Activated T-cell treated with anti-CD3 and anti-CD28 coated beads, Interleukin-2, amount 50 U/mL, for 72 hours (primary cell): Measurements from ENCODE around the gene FSTL4. TPM values are rescaled to one million over a fixed set of nuclear protein-coding genes. Genes with fewer than 3 reads are reported as not detected.

Source experiments
- ATAC-seq, 2 donors: fragments of 150-1000 bp; cut with Tn5 transposase; replicated peaks in 1 of 2; 2 replicates each; pipeline ENCODE4 v1.10.0; 2021; ENCODE audit warnings: moderate library complexity in 2 of 2, mild to moderate bottlenecking in 1 of 2
- DNase-seq, 2 donors: peaks; one replicate each; pipeline ENCODE4 v3.0.0; 2021 to 2022; ENCODE audit warnings: mixed read lengths in 1 of 2
- H3K27ac Mint-ChIP-seq: one replicate; pipeline ENCODE4 v1.8.0; 2022; ENCODE audit warnings: mild to moderate bottlenecking, moderate library complexity, mixed read lengths
- H3K27me3 Mint-ChIP-seq: one replicate; pipeline ENCODE4 v1.8.0; 2022; ENCODE audit warnings: low read depth, mixed read lengths
- H3K36me3 Mint-ChIP-seq, 2 donors: one replicate each; pipeline ENCODE4 v1.8.0; 2022; ENCODE audit warnings: mixed read lengths in 2 of 2, mild to moderate bottlenecking in 1 of 2; ENCODE audit not compliant: insufficient read depth in 2 of 2
- H3K4me1 Mint-ChIP-seq: one replicate; pipeline ENCODE4 v1.8.0; 2022; ENCODE audit warnings: low read depth, mixed read lengths
- H3K4me3 Mint-ChIP-seq, 2 donors: one replicate each; pipeline ENCODE4 v1.8.0; 2022; ENCODE audit warnings: mild to moderate bottlenecking in 2 of 2, mixed read lengths in 2 of 2, moderate library complexity in 2 of 2
- H3K9me3 Mint-ChIP-seq, 2 donors: one replicate each; pipeline ENCODE4 v1.8.0; 2022; ENCODE audit warnings: mixed read lengths in 2 of 2
- total RNA-seq, 2 donors: library from RNA; stranded (reverse); gene quantifications; one replicate each; pipeline ENCODE4 v1.2.3, GENCODE V29; 2022

Gene FSTL4
- total RNA-seq, 2 donors from 2014 or later, result not detected

DNA sequence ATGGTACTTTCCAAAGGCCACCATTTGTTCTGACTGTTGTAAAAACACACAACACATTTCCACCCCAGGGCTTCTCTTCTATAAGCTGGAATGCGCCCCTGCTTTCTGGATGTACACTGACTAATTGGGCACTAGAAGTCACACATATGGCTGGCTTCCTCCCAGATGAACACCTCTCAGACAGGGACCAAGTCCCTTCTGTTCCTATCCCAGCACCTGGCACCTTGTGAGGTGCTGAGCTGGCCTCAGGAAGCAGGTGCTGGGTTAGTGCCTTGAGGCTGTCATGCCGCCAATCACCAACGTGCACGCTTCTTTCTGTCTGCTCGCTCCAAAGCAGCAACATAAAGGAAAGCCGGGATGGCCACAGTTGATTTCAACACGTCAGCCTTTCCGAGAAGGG, 93.2 kb downstream of the FSTL4 start:
- peaks cover 27% of the 10 kb centered on the region for H3K27me3 Mint-ChIP-seq
- H3K36me3 Mint-ChIP-seq, result no peaks in the 10 kb centered on the region
- ATAC-seq, result no peak
- no peak for DNase-seq
- H3K4me1 Mint-ChIP-seq, result no peaks in the 10 kb centered on the region
- no peak overlapping the region for H3K27ac Mint-ChIP-seq
- H3K4me3 Mint-ChIP-seq, result no peak overlapping the region
- no peaks in the 10 kb centered on the region for H3K9me3 Mint-ChIP-seq

- H3K27ac Mint-ChIP-seq, result no peak overlapping the region
- no peaks in the 10 kb centered on the region for H3K4me1 Mint-ChIP-seq
- no peaks in the 10 kb centered on the region for H3K36me3 Mint-ChIP-seq
- H3K4me3 Mint-ChIP-seq, result no peak overlapping the region
- ATAC-seq, result no peak
- H3K9me3 Mint-ChIP-seq, result no peaks in the 10 kb centered on the region
- peaks cover 17% of the 10 kb centered on the region for H3K27me3 Mint-ChIP-seq
- DNase-seq, result no peak
Observed at GRCh38 chr5:133514456-133514855, 97.9 kb downstream of the FSTL4 start.

DNA sequence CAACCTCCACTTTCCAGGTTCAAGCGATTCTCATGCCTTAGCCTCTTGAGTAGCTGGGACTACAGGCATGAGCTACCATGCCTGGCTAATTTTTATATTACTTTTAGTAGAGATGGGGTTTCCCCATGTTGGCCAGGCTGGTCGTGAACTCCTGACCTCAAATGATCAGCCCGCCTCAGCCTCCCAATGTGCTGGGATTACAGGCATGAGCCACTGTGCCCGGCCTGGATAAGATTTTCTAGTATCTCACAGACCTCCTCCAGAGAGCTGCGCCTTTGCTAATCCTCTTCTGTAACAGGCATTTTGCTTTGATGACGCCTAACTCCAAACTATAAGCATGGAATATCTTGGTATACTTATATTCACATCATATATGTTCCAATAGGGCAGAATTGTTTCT, 99.4 kb downstream of the FSTL4 start:
- H3K36me3 Mint-ChIP-seq, result no peaks in the 10 kb centered on the region
- H3K27ac Mint-ChIP-seq, result no peak overlapping the region

GRCh38 chr5:133511653-133512235, 100.6 kb downstream of the FSTL4 start:
- no peak for ATAC-seq
- no peak for DNase-seq
- Mint-ChIP-seq H3K4me3 (no peak overlapping the region), H3K36me3 (no peaks in the 10 kb centered on the region), H3K27ac (no peak overlapping the region), H3K4me1 (no peaks in the 10 kb centered on the region), H3K9me3 (no peaks in the 10 kb centered on the region), H3K27me3 (peaks cover 17% of the 10 kb centered on the region)

More for the DNA sequence above, 99.4 kb downstream of the FSTL4 start:
- H3K4me1 Mint-ChIP-seq, result no peaks in the 10 kb centered on the region
- no peak for DNase-seq
- H3K4me3 Mint-ChIP-seq, result no peak overlapping the region
- peaks cover 17% of the 10 kb centered on the region for H3K27me3 Mint-ChIP-seq
- ATAC-seq, result no peak
- no peaks in the 10 kb centered on the region for H3K9me3 Mint-ChIP-seq

DNA sequence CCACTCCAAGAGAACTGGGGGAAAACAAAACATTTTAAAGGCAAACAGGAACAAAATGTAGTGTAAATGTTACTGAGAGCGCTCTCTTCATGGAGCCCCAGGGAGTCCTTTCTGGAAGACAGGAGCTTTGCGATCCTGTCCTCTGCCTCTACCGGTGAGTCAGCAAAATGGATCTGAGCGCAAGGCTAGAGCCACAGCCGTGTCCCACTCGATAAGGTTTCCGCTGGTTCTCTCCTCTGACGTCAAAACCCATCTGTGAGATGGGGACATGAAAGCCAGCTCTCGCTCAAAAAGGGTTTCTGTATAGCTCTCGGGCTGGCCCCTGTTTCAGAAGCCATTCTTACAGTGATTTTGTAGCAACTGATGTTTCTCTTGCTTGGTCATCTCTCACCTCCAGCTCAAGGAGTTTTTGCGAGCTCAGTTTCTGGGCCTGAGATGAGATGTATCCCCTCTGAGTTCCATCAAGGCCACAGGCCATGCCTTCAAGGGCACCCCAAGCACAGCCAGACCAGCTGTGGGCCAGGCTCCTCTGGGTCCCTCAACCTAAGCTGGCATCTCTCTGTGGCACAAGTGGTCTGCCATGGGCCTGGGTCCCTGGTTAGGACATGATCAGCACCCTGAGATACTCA, 101.6 kb downstream of the FSTL4 start:
- H3K4me1 Mint-ChIP-seq, result no peaks in the 10 kb centered on the region
- no peak overlapping the region for H3K4me3 Mint-ChIP-seq
- H3K27me3 Mint-ChIP-seq, result peaks cover 12% of the 10 kb centered on the region
- H3K9me3 Mint-ChIP-seq, result no peaks in the 10 kb centered on the region
- H3K36me3 Mint-ChIP-seq, result no peaks in the 10 kb centered on the region
- DNase-seq (no peak), ATAC-seq (no peak)
- no peak overlapping the region for H3K27ac Mint-ChIP-seq

DNA sequence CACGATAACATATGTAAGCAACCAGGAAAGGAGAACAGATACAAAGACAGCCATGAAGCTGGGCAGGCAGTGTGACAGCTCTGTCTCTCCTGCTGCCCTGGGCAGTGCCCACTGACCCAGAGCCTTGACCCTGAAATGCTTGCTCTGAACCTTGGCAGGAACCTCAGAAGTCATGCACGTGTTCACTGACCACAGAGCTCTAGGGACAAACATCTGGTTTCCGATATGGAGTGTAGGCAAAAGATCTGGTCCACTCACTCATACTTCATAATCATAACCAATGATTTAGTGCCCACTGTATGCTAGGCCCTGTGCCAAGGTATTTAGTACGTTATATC, 102.6 kb downstream of the FSTL4 start:
- no peak overlapping the region for H3K4me3 Mint-ChIP-seq
- no peak overlapping the region for H3K27ac Mint-ChIP-seq
- H3K4me1 Mint-ChIP-seq, result no peaks in the 10 kb centered on the region
- no peak for ATAC-seq
- H3K27me3 Mint-ChIP-seq, result peaks cover 12% of the 10 kb centered on the region
- H3K36me3 Mint-ChIP-seq, result no peaks in the 10 kb centered on the region
- no peaks in the 10 kb centered on the region for H3K9me3 Mint-ChIP-seq
- DNase-seq, result no peak

DNA sequence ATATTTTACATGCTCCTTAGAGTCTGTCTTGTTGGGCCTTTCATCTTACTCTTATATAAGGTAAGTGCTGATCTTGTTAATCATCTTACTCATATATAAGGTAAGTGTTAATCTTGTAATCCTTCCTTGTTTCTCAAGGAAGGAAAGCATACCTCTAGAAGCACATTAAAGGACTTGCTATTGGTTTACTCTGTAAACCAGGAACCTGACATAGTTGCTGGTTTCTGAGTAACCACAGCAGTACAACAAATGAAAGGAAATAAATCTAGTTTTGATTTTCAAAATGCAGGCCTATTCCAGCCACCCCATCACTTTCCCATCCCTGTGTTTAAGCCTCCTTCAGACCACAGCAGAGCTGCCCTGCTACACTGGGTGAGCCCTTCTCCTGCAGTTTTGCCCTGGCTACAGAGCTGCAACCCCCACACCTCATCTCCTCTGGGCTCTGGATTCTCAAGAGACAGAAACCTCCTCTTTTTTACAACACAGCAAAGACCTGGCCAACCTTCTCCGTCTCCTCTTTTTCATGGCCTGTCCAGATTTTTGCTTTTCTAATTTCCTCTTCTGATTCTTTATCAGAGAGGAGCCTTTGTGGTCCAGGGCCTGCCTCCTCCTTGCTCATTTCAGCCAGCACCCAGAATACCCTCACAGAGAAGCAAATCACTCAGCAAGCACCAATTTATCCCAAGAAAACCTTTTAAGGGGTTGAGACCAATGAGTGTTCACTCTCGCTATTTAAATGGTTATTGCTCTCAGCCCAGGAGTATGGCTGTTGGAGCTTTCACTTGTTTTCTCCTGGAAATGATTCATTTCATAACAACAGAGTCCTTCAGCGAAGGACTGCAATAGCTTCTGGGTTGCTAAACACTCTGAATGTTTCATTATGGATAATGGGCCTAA, 103.2 kb downstream of the FSTL4 start:
- Mint-ChIP-seq H3K4me1 (no peaks in the 10 kb centered on the region), H3K36me3 (no peaks in the 10 kb centered on the region), H3K4me3 (no peak overlapping the region), H3K9me3 (no peaks in the 10 kb centered on the region), H3K27me3 (peaks cover 12% of the 10 kb centered on the region), H3K27ac (no peak overlapping the region)
- DNase-seq (no peak), ATAC-seq (peak; percentile 24 to 77)

DNA sequence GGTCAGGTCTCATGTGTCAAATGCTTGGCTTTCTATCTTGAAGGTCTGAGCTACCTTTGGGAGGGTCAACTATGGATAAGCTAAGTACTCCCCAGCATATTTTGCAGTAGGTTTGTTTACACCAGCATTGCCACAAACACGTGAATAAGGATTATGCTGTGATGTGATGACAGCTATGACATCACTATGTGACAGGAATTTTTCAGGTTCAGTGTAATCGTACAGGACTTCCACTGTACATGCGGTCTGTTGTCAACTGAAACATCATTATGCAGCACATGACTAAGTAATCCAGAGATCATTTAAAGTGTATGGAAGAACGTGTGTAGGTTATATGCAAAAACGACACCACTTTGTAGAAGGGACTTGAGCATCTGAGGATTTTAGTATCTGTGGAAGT, 104.0 kb downstream of the FSTL4 start:
- H3K36me3 Mint-ChIP-seq, result no peaks in the 10 kb centered on the region
- H3K27me3 Mint-ChIP-seq, result peaks cover 12% of the 10 kb centered on the region
- ATAC-seq (no peak), DNase-seq (no peak)
- H3K27ac Mint-ChIP-seq, result no peak overlapping the region
- H3K4me3 Mint-ChIP-seq, result no peak overlapping the region
- H3K4me1 Mint-ChIP-seq, result no peaks in the 10 kb centered on the region
- no peaks in the 10 kb centered on the region for H3K9me3 Mint-ChIP-seq

DNA sequence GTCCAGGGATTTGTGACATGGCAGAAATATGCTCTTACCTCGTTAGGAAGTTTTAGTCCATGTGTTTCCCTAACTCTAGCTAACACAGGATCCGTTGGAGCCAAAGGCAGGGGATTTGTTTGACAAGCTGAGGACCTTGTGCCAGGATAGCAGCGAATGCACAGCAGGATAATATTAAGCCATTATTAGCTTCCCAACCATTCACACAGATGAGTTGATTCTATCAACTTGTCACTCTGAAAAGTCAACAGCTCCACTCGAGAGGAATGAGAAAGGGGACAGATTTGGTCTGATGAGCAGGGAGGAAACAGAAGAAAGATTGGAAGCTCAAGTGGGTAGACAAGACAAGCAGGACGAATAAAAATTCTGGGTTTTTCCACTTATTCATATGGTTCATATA, 106.2 kb downstream of the FSTL4 start:
- DNase-seq (no peak), ATAC-seq (no peak)
- Mint-ChIP-seq H3K36me3 (no peaks in the 10 kb centered on the region), H3K27ac (no peak overlapping the region), H3K27me3 (peaks cover 8% of the 10 kb centered on the region), H3K4me3 (no peak overlapping the region), H3K4me1 (no peaks in the 10 kb centered on the region), H3K9me3 (no peaks in the 10 kb centered on the region)

DNA sequence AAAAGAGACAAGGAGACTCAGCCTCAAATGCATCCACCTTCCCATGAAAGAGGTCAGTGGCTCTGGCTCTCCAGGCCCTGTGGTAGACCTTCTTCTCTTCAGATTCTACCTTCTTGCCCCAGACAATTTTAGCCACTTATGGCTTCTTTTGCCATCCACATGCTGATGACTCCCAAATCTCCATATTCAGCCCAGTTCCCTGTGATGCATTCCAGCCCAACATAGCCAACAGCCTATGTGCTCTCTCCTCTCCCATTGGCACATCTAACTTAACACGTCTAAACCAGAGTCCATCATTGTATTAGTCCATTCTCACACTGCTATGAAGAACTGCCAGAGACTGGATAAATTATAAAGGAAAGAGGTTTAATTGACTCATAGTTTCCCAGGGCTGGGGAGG, 108.8 kb downstream of the FSTL4 start:
- H3K27me3 Mint-ChIP-seq, result peaks cover 14% of the 10 kb centered on the region

GRCh38 chr5:133499895-133500294, 112.4 kb downstream of the FSTL4 start:
- no peaks in the 10 kb centered on the region for H3K9me3 Mint-ChIP-seq
- H3K27ac Mint-ChIP-seq, result no peak overlapping the region
- peaks cover 14% of the 10 kb centered on the region for H3K27me3 Mint-ChIP-seq
- no peak overlapping the region for H3K4me3 Mint-ChIP-seq
- H3K36me3 Mint-ChIP-seq, result no peaks in the 10 kb centered on the region
- H3K4me1 Mint-ChIP-seq, result no peaks in the 10 kb centered on the region
- ATAC-seq, result no peak
- DNase-seq, result no peak

More for the DNA sequence above, 108.8 kb downstream of the FSTL4 start:
- H3K27ac Mint-ChIP-seq, result no peak overlapping the region
- no peaks in the 10 kb centered on the region for H3K9me3 Mint-ChIP-seq
- H3K36me3 Mint-ChIP-seq, result no peaks in the 10 kb centered on the region
- no peaks in the 10 kb centered on the region for H3K4me1 Mint-ChIP-seq
- ATAC-seq, result no peak
- no peak for DNase-seq
- no peak overlapping the region for H3K4me3 Mint-ChIP-seq

DNA sequence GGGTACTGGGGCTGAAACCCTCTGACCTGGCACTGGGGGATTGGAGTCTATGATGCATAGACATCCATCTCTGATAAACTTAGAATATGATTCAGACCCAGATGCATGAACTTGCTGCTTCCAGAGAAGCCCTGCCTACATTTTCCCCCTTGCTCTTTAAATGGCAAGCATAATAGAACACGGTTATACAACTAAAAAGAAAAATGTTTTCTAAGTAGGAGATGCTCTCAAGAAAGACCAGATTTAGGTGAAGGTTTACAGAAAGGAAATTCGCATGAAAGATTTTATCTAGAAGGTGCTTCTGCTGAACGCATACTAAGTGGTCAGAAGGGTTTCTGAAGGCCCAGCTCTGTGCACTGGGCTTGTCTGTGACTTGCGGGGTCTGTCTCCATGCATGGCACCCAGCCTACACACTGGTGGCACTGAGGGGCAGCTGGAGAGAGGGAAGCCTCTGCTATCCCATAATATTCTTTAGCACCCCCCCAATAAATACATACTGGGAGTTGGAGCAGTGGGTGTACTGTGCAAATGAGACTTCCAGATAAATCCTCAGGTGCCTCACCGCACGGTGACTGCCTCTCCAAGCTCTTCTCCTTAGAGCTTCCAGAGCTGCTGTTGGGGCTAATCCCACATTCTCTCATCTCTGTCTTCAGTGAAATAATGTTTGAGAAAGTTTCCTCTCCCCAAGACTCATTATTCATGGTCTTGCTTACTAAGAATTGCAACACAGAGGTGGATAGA, 114.6 kb downstream of the FSTL4 start:
- Mint-ChIP-seq H3K27ac (no peak overlapping the region), H3K27me3 (peaks cover 14% of the 10 kb centered on the region), H3K9me3 (peaks cover 0 to 2% of the 10 kb centered on the region in 2 donors), H3K4me3 (no peak overlapping the region), H3K36me3 (no peaks in the 10 kb centered on the region), H3K4me1 (no peaks in the 10 kb centered on the region)
- DNase-seq (no peak), ATAC-seq (no peak)

GRCh38 chr5:133496631-133497030, 115.7 kb downstream of the FSTL4 start:
- H3K27me3 Mint-ChIP-seq, result peaks cover 8% of the 10 kb centered on the region
- no peak for ATAC-seq
- H3K27ac Mint-ChIP-seq, result no peak overlapping the region
- peaks cover 0 to 2% of the 10 kb centered on the region in 2 donors for H3K9me3 Mint-ChIP-seq
- H3K36me3 Mint-ChIP-seq, result no peaks in the 10 kb centered on the region
- DNase-seq, result no peak
- H3K4me3 Mint-ChIP-seq, result no peak overlapping the region
- no peaks in the 10 kb centered on the region for H3K4me1 Mint-ChIP-seq
